K562 (cell line): Measurements from ENCODE around the gene SLC35E3. TPM values are rescaled to one million over a fixed set of nuclear protein-coding genes. Genes with fewer than 3 reads are reported as not detected.

Source experiments
- CEBPZ ChIP-seq: fragments of 150-350 bp; IDR thresholded peaks from 2 replicates; pipeline ENCODE4 v1.6.1; 2014; ENCODE audit warnings: low read depth, mild to moderate bottlenecking, low read length, borderline replicate concordance
- DEAF1 ChIP-seq: fragments of 450-650 bp; formaldehyde crosslinking; IDR thresholded peaks from 2 replicates; pipeline ENCODE4 v1.4.0; 2020; ENCODE audit warnings: mild to moderate bottlenecking, moderate library complexity
- ELF2 ChIP-seq: fragments of 250-450 bp; sonication (Bioruptor Pico); IDR thresholded peaks from 2 replicates; pipeline ENCODE4 v1.5.0; 2021; ENCODE audit warnings: mild to moderate bottlenecking
- JUN ChIP-seq, 2 experiments: sonication (generic) in 1 of 2; formaldehyde crosslinking in 1 of 2; IDR thresholded peaks; 2 replicates each; pipeline versions ENCODE4 v1.6.1 to v1.8.0; 2012 to 2022; ENCODE audit warnings: borderline replicate concordance in 2 of 2, mild to moderate bottlenecking in 2 of 2, improper control_type of control experiment in 1 of 2, low read depth in 1 of 2, low read length in 1 of 2, missing genetic modification reagents in 1 of 2
- RBM14 ChIP-seq: fragments of 200-400 bp; formaldehyde crosslinking; IDR thresholded peaks from 2 replicates; pipeline ENCODE4 v1.6.1; 2018; ENCODE audit warnings: low read depth, mild to moderate bottlenecking, low read length, moderate library complexity, borderline replicate concordance; ENCODE audit not compliant: insufficient read depth
- SMARCC2 ChIP-seq: fragments of 450-650 bp; IDR thresholded peaks from 2 replicates; pipeline ENCODE4 v1.6.1; 2017; ENCODE audit warnings: antibody characterized with exemption, moderate library complexity, mild to moderate bottlenecking, low read depth
- SRSF7 ChIP-seq: fragments of 200-400 bp; formaldehyde crosslinking; optimal IDR thresholded peaks from 2 replicates; pipeline ENCODE3; 2017; ENCODE audit warnings: mild to moderate bottlenecking, low read depth, low read length
- TCF7L2 ChIP-seq: fragments of 150-350 bp; IDR thresholded peaks from 2 replicates; pipeline ENCODE4 v1.6.1; 2016; ENCODE audit warnings: low read depth, mild to moderate bottlenecking, low read length, moderate library complexity
- polyA plus RNA-seq, 8 experiments: library from polyadenylated mRNA; depleted of rRNA in 4 of 8; stranded (reverse) in 5 of 8; unstranded in 3 of 8; fragments of >200 nt; fragmentation: Nextera tagmentation in 2 of 8; fragmentation: Illumina TruSeq in 1 of 8; extraction: Ambion mirVana in 2 of 8; extraction: Trizol in 1 of 8; gene quantifications; 2 replicates each; pipeline versions ENCODE4 v1.2.1 to v1.2.3, GENCODE V29; 2011 to 2014; ENCODE audit warnings: inconsistent platforms in 1 of 8, missing spikeins in 1 of 8
- total RNA-seq, 7 experiments: library from RNA; depleted of rRNA in 6 of 7; stranded (reverse); fragments of >200 nt in 6 of 7; fragmentation: Illumina TruSeq in 2 of 7; extraction: Trizol in 2 of 7; gene quantifications; 2 replicates each; pipeline versions ENCODE4 v1.2.1 to v1.2.3, GENCODE V29; 2011 to 2021; ENCODE audit warnings: low replicate concordance in 1 of 7
- TF ChIP-seq, protein P1 (sequence below): sonication (generic); formaldehyde crosslinking; IDR thresholded peaks from 2 replicates; pipeline ENCODE4 v1.8.0; 2023; ENCODE audit warnings: missing genetic modification reagents, mild to moderate bottlenecking, borderline replicate concordance
- TF ChIP-seq, protein P2 (sequence below): fragments of 450-650 bp; IDR thresholded peaks from 2 replicates; pipeline ENCODE4 v1.6.1; 2016; ENCODE audit warnings: missing biosample characterization, missing genetic modification characterization
- TF ChIP-seq, protein P3 (sequence below): fragments of 450-650 bp; IDR thresholded peaks from 2 replicates; pipeline ENCODE4 v1.6.1; 2017; ENCODE audit warnings: mild to moderate bottlenecking, moderate library complexity

The SLC35E3 gene
- total and polyA plus RNA-seq, 9 of the 15 experiments (the other 6 are each of a cell fraction or from before 2014, with no cell fraction given) = 1.2 to 5.9 (median 3.8) TPM

GRCh38 chr12:68745904-68746571 is at the start of gene SLC35E3 (continued):
- TF ChIP-seq, protein P1, sequence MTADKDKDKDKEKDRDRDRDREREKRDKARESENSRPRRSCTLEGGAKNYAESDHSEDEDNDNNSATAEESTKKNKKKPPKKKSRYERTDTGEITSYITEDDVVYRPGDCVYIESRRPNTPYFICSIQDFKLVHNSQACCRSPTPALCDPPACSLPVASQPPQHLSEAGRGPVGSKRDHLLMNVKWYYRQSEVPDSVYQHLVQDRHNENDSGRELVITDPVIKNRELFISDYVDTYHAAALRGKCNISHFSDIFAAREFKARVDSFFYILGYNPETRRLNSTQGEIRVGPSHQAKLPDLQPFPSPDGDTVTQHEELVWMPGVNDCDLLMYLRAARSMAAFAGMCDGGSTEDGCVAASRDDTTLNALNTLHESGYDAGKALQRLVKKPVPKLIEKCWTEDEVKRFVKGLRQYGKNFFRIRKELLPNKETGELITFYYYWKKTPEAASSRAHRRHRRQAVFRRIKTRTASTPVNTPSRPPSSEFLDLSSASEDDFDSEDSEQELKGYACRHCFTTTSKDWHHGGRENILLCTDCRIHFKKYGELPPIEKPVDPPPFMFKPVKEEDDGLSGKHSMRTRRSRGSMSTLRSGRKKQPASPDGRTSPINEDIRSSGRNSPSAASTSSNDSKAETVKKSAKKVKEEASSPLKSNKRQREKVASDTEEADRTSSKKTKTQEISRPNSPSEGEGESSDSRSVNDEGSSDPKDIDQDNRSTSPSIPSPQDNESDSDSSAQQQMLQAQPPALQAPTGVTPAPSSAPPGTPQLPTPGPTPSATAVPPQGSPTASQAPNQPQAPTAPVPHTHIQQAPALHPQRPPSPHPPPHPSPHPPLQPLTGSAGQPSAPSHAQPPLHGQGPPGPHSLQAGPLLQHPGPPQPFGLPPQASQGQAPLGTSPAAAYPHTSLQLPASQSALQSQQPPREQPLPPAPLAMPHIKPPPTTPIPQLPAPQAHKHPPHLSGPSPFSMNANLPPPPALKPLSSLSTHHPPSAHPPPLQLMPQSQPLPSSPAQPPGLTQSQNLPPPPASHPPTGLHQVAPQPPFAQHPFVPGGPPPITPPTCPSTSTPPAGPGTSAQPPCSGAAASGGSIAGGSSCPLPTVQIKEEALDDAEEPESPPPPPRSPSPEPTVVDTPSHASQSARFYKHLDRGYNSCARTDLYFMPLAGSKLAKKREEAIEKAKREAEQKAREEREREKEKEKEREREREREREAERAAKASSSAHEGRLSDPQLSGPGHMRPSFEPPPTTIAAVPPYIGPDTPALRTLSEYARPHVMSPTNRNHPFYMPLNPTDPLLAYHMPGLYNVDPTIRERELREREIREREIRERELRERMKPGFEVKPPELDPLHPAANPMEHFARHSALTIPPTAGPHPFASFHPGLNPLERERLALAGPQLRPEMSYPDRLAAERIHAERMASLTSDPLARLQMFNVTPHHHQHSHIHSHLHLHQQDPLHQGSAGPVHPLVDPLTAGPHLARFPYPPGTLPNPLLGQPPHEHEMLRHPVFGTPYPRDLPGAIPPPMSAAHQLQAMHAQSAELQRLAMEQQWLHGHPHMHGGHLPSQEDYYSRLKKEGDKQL = no peak
- TF ChIP-seq, protein P2, sequence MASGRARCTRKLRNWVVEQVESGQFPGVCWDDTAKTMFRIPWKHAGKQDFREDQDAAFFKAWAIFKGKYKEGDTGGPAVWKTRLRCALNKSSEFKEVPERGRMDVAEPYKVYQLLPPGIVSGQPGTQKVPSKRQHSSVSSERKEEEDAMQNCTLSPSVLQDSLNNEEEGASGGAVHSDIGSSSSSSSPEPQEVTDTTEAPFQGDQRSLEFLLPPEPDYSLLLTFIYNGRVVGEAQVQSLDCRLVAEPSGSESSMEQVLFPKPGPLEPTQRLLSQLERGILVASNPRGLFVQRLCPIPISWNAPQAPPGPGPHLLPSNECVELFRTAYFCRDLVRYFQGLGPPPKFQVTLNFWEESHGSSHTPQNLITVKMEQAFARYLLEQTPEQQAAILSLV (tag) = no peak
- TF ChIP-seq RBM14 = no peak
- TF ChIP-seq, protein P3, sequence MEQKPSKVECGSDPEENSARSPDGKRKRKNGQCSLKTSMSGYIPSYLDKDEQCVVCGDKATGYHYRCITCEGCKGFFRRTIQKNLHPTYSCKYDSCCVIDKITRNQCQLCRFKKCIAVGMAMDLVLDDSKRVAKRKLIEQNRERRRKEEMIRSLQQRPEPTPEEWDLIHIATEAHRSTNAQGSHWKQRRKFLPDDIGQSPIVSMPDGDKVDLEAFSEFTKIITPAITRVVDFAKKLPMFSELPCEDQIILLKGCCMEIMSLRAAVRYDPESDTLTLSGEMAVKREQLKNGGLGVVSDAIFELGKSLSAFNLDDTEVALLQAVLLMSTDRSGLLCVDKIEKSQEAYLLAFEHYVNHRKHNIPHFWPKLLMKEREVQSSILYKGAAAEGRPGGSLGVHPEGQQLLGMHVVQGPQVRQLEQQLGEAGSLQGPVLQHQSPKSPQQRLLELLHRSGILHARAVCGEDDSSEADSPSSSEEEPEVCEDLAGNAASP = no peak
- peak; percentile 71; the same call in 1 of the 2 replicates for TF ChIP-seq JUN (IDR thresholded peaks at IDR 0.05; ENCODE audit: borderline replicate concordance, low read depth, low read length)
- no peak for TF ChIP-seq JUN (CRISPR knock-in tag; IDR thresholded peaks at IDR 0.05; ENCODE audit: borderline replicate concordance)
- peak; percentile 51; the same call in 1 of the 2 replicates for TF ChIP-seq ELF2 (CRISPR knock-in tag)
- TF ChIP-seq SMARCC2 = no peak
- no peak for TF ChIP-seq TCF7L2
- TF ChIP-seq CEBPZ = no peak
- no peak for TF ChIP-seq SRSF7
- TF ChIP-seq DEAF1 (CRISPR knock-in tag) = no peak
